HepG2 (cell line): Measurements from ENCODE around the gene FNIP2. TPM values are rescaled to one million over a fixed set of nuclear protein-coding genes. Genes with fewer than 3 reads are reported as not detected.

Experiments used
- FIP1L1 ChIP-seq: fragments of 200-400 bp; formaldehyde crosslinking; IDR thresholded peaks from 2 replicates; pipeline ENCODE4 v1.6.1; 2018; ENCODE audit warnings: low read depth, mild to moderate bottlenecking, low read length, moderate library complexity, borderline replicate concordance; ENCODE audit not compliant: insufficient read depth
- NCOA1 ChIP-seq: sonication (generic); formaldehyde crosslinking; IDR thresholded peaks from 2 replicates; pipeline ENCODE4 v1.9.0; 2021; ENCODE audit warnings: missing genetic modification reagents
- NCOR1 ChIP-seq: fragments of 200-600 bp; sonication (generic); IDR thresholded peaks from 2 replicates; pipeline ENCODE4 v1.7.0; 2017; ENCODE audit warnings: antibody characterized with exemption, low read length, borderline replicate concordance
- NR2F6 ChIP-seq, 2 experiments: IDR thresholded peaks; 2 replicates each; pipeline ENCODE4 v1.6.1; 2016; ENCODE audit warnings: antibody characterized with exemption in 1 of 2, mild to moderate bottlenecking in 1 of 2
- RORA ChIP-seq: sonication (generic); formaldehyde crosslinking; IDR thresholded peaks from 2 replicates; pipeline ENCODE4 v1.5.0; 2020; ENCODE audit warnings: mild to moderate bottlenecking, missing genetic modification reagents, moderate library complexity
- TAF15 ChIP-seq: fragments of 200-400 bp; formaldehyde crosslinking; IDR thresholded peaks from one replicate; pipeline ENCODE4 v1.6.1; 2018; ENCODE audit warnings: mild to moderate bottlenecking, low read depth, low read length; ENCODE audit not compliant: poor library complexity, severe bottlenecking
- ZBTB14 ChIP-seq: sonication (generic); formaldehyde crosslinking; IDR thresholded peaks from 2 replicates; pipeline ENCODE4 v1.4.0; 2020; ENCODE audit warnings: missing genetic modification reagents
- ZFP1 ChIP-seq: IDR thresholded peaks from 2 replicates; pipeline ENCODE4 v1.6.1; 2016
- ZKSCAN5 ChIP-seq: sonication (generic); formaldehyde crosslinking; IDR thresholded peaks from 2 replicates; pipeline ENCODE4 v1.5.1; 2020; ENCODE audit warnings: mild to moderate bottlenecking, missing genetic modification reagents
- ZNF142 ChIP-seq: sonication (generic); formaldehyde crosslinking; IDR thresholded peaks from 2 replicates; pipeline ENCODE4 v1.4.0; 2020; ENCODE audit warnings: missing genetic modification reagents
- ZNF318 ChIP-seq: sonication (generic); formaldehyde crosslinking; IDR thresholded peaks from 2 replicates; pipeline ENCODE4 v1.4.0; 2020; ENCODE audit warnings: mild to moderate bottlenecking, missing genetic modification reagents
- ZNF749 ChIP-seq: sonication (generic); formaldehyde crosslinking; IDR thresholded peaks from 2 replicates; pipeline ENCODE4 v1.8.0; 2022; ENCODE audit warnings: mild to moderate bottlenecking, missing genetic modification reagents, moderate library complexity, borderline replicate concordance
- ZNF75D ChIP-seq: sonication (generic); formaldehyde crosslinking; IDR thresholded peaks from 2 replicates; pipeline ENCODE4 v1.8.1; 2023; ENCODE audit warnings: missing genetic modification reagents, mild to moderate bottlenecking, borderline replicate concordance
- ZNF891 ChIP-seq: sonication (generic); formaldehyde crosslinking; IDR thresholded peaks from 2 replicates; pipeline ENCODE4 v1.5.0; 2020; ENCODE audit warnings: mild to moderate bottlenecking, missing genetic modification reagents
- polyA plus RNA-seq, 8 experiments: library from polyadenylated mRNA; depleted of rRNA in 3 of 8; stranded (reverse) in 7 of 8; unstranded in 1 of 8; fragments of >200 nt; fragmentation: Illumina TruSeq in 4 of 8; extraction: Trizol in 4 of 8; gene quantifications; 2 replicates each; pipeline versions ENCODE4 v1.2.1 to v1.2.3, GENCODE V29; 2011 to 2016; ENCODE audit warnings: low read depth in 4 of 8, missing spikeins in 1 of 8, mixed read lengths in 1 of 8; ENCODE audit not compliant: insufficient read depth in 1 of 8
- total RNA-seq, 5 experiments: library from RNA; depleted of rRNA; stranded (reverse); fragments of >200 nt; fragmentation: Illumina TruSeq; extraction: Trizol; gene quantifications; 2 replicates each; pipeline ENCODE4 v1.2.3, GENCODE V29; 2016; ENCODE audit warnings: low read depth in 1 of 5

The FNIP2 gene
- total and polyA plus RNA-seq, 2 of the 13 experiments (the other 11 are each of a cell fraction or from before 2014, with no cell fraction given): 15.5 to 21.0 TPM

- TF ChIP-seq ZNF142 (CRISPR knock-in tag) (peak; percentile 97), NR2F6 (IDR thresholded peaks at IDR 0.05) (no peak), NR2F6 (CRISPR knock-in tag; IDR thresholded peaks at IDR 0.05) (no peak), RORA (CRISPR knock-in tag) (no peak), ZNF75D (CRISPR knock-in tag) (no peak), ZKSCAN5 (CRISPR knock-in tag) (no peak), TAF15 (no peak), ZNF318 (CRISPR knock-in tag) (no peak), ZFP1 (CRISPR knock-in tag) (no peak), ZBTB14 (CRISPR knock-in tag) (peak; percentile 12), ZNF749 (peak; percentile 78), NCOA1 (CRISPR knock-in tag) (no peak), NCOR1 (no peak), FIP1L1 (no peak), ZNF891 (CRISPR knock-in tag) (no peak)
Measured at GRCh38 chr4:158768555-158769174, at the start of gene FNIP2 (continued).
